Lower leg skin (tissue), 4 donors: ENCODE data around the gene STARD13. TPM values are rescaled to one million over a fixed set of nuclear protein-coding genes. Genes with fewer than 3 reads are reported as not detected.

Source experiments
- DNase-seq, 2 donors: peaks; one replicate each; pipeline ENCODE4 v3.0.0-alpha.2; 2019; ENCODE audit warnings: low spot score in 2 of 2
- H3K4me3 ChIP-seq: fragments of 200-600 bp; sonication (generic); 2 replicates; pipeline ENCODE4 v1.5.1; 2017; ENCODE audit warnings: mild to moderate bottlenecking, low read depth; ENCODE audit not compliant: poor library complexity, severe bottlenecking
- POLR2A ChIP-seq, 2 donors: fragments of 450-650 bp; IDR thresholded peaks; one replicate each; pipeline ENCODE4 v1.6.1; 2016 to 2017; ENCODE audit warnings: antibody characterized with exemption in 2 of 2, mild to moderate bottlenecking in 1 of 2, moderate library complexity in 1 of 2
- WGBS, 2 donors: methylation state at CpG; one replicate each; pipeline ENCODE4 v1.1.5; 2018; 5-methylcytosine and 5-hydroxymethylcytosine counted together
- intact Hi-C: fragments of 100-400 bp; cut with DNase I; formaldehyde crosslinking; loops from one replicate; pipeline ENCODE4 v1.15.0; 2023; ENCODE audit warnings: low total_unique reads
- total RNA-seq, 4 donors: library from RNA; depleted of rRNA; stranded (reverse); fragments of >200 nt; gene quantifications; one replicate each; pipeline ENCODE4 v1.1.0, GENCODE V29; 2016
- TF ChIP-seq, protein P1 (sequence below), 3 donors: fragments of 450-650 bp; IDR thresholded peaks; one replicate each; pipeline ENCODE4 v1.5.1; 2016; ENCODE audit warnings: antibody characterized with exemption in 3 of 3, mild to moderate bottlenecking in 3 of 3, moderate library complexity in 2 of 3

STARD13 gene
- total RNA-seq, 4 donors from 2014 or later, result 15.7 to 22.5 (median 19.6) TPM

DNA sequence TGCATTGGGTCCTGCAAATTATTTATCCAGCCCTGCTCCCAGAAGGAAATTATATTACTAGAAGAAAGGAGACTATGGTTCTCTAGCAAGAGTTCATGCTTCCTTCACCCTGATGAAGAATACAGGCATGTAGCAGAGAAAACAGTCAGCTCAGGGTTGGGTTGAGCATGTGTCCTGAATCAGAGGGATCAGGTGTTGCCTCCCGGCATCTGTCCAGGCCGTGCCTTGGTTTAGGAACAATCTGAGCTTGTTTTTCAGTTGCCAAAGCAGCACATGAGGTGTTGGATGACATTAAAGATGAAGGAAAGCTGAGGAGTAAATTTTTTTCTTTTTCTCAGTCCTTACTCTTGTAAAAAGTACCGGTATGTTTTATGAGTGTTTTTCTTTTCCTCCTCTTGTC is 207.3 kb downstream of the STARD13 start:
- DNase-seq, result no peak
- TF ChIP-seq POLR2A (IDR thresholded peaks at IDR 0.05), result no peak
- TF ChIP-seq, protein P1, sequence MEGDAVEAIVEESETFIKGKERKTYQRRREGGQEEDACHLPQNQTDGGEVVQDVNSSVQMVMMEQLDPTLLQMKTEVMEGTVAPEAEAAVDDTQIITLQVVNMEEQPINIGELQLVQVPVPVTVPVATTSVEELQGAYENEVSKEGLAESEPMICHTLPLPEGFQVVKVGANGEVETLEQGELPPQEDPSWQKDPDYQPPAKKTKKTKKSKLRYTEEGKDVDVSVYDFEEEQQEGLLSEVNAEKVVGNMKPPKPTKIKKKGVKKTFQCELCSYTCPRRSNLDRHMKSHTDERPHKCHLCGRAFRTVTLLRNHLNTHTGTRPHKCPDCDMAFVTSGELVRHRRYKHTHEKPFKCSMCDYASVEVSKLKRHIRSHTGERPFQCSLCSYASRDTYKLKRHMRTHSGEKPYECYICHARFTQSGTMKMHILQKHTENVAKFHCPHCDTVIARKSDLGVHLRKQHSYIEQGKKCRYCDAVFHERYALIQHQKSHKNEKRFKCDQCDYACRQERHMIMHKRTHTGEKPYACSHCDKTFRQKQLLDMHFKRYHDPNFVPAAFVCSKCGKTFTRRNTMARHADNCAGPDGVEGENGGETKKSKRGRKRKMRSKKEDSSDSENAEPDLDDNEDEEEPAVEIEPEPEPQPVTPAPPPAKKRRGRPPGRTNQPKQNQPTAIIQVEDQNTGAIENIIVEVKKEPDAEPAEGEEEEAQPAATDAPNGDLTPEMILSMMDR (IDR thresholded peaks at IDR 0.05), result no peak
- H3K4me3 ChIP-seq, result no peak overlapping the region
- intact Hi-C loops, result no loop called here
- 81 to 86% methylated on average over 3 of the region's 3 CpGs for WGBS, 2 donors

DNA sequence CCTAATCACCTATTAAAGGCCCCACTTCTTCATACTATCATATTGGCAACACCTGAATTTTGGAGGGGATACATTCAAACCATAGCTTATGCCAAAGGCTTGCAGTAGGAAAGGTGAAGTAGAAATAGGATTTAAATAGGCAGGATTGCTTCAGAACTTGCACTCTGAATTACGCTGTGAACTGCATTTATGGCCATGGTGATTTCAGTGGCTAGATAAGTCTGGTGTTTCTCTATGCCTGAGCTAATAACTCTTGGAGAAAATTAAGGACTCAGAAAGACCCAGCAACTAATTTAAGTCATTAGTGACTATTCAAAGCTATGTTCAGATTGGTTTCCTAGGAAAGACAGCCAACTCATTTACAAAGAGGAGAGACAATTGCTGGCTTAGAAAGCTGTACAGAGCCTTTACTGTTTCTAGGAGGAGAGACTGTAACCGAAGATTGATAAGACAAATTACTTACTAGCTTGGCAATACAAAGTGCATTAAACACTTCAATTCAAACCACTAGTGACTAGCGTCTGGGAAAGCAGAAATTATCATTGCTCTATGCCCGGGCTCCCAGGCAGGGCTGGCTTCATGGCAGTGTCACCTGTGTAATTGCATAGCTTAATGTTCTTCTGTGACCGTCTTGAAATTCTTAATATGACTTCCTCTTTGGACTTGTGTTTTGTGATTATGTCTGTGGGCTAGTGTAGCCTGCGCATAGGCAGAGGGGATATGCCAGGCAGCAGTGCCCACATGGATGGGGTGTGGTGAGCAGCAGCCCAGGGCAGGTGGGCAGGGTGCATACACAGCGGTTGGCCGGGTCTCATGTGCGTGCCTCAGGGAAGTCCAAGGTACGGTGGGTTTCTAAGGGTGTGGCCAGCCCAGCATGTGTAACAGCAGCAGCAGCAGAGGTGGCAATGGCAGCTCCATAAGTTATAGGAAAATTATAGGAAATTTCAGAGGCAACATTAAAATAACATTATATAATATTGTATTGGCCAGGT is 209.3 kb downstream of the STARD13 start:
- H3K4me3 ChIP-seq, result no peak overlapping the region
- intact Hi-C loops, result no loop called here
- 91 to 93% methylated on average over 10 of the region's 10 CpGs for WGBS, 2 donors
- DNase-seq, result no peak
- TF ChIP-seq, protein P1 (IDR thresholded peaks at IDR 0.05), result no peak
- TF ChIP-seq POLR2A (IDR thresholded peaks at IDR 0.05), result no peak

GRCh38 chr13:33073338-33073737 is 212.2 kb downstream of the STARD13 start:
- intact Hi-C loops, result no loop called here
- no peak for TF ChIP-seq POLR2A (IDR thresholded peaks at IDR 0.05)
- TF ChIP-seq, protein P1 (IDR thresholded peaks at IDR 0.05), result no peak
- DNase-seq, result no peak
- 69 to 73% methylated on average over 3 of the region's 3 CpGs for WGBS, 2 donors
- no peak overlapping the region for H3K4me3 ChIP-seq

GRCh38 chr13:33072759-33073158 is 212.8 kb downstream of the STARD13 start:
- TF ChIP-seq, protein P1 (IDR thresholded peaks at IDR 0.05), result no peak
- TF ChIP-seq POLR2A (IDR thresholded peaks at IDR 0.05), result no peak
- 97 to 100% methylated on average over 1 of the region's 1 CpG for WGBS, 2 donors
- intact Hi-C loops, result no loop called here
- no peak overlapping the region for H3K4me3 ChIP-seq
- no peak for DNase-seq

DNA sequence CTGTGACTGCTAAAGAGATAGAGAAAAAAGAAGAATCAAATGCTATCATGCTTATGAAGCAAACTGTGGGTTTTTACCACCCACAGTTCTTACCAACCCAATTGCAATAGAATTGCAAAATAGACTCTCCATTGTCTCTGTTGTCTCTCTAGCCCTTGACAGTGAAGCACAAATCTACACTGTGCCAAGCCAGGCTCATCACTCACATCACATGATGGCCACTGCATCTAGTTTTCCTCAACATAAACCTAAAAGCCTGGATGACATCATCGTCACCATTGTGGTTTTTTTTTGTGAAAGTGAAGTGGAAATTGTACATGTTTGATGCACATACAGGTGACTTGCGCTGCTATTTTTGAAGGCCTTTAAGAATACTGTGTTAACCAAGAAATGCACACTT is 213.3 kb downstream of the STARD13 start:
- no peak for DNase-seq
- H3K4me3 ChIP-seq, result no peak overlapping the region
- WGBS, 2 donors, result 93 to 96% methylated on average over 2 of the region's 2 CpGs
- TF ChIP-seq, protein P1 (IDR thresholded peaks at IDR 0.05), result no peak
- TF ChIP-seq POLR2A (IDR thresholded peaks at IDR 0.05), result no peak
- intact Hi-C loops, result no loop called here
